Mesenteric fat pad (tissue), 1 donor: Measurements from ENCODE around the gene RGS12. TPM values are rescaled to one million over a fixed set of nuclear protein-coding genes. Genes with fewer than 3 reads are reported as not detected.

Source experiments
- DNase-seq: peaks from one replicate; pipeline ENCODE4 v3.0.0-alpha.2; 2020; ENCODE audit warnings: low spot score
- long read RNA-seq: library from polyadenylated mRNA; unstranded; transcript quantifications from one replicate; pipeline ENCODE4 v2.0.0, GENCODE V29; 2020
- total RNA-seq: library from RNA; stranded (reverse); fragmentation: NEBNext Ultra II Directional; extraction: Animal tissue kit (Norgen Biotek cat#: 25700); gene quantifications from one replicate; pipeline ENCODE4 v1.2.1, GENCODE V29; 2021
- donor health status: DM: yes; HTN: yes; CAD: no.

Gene RGS12, protein sequence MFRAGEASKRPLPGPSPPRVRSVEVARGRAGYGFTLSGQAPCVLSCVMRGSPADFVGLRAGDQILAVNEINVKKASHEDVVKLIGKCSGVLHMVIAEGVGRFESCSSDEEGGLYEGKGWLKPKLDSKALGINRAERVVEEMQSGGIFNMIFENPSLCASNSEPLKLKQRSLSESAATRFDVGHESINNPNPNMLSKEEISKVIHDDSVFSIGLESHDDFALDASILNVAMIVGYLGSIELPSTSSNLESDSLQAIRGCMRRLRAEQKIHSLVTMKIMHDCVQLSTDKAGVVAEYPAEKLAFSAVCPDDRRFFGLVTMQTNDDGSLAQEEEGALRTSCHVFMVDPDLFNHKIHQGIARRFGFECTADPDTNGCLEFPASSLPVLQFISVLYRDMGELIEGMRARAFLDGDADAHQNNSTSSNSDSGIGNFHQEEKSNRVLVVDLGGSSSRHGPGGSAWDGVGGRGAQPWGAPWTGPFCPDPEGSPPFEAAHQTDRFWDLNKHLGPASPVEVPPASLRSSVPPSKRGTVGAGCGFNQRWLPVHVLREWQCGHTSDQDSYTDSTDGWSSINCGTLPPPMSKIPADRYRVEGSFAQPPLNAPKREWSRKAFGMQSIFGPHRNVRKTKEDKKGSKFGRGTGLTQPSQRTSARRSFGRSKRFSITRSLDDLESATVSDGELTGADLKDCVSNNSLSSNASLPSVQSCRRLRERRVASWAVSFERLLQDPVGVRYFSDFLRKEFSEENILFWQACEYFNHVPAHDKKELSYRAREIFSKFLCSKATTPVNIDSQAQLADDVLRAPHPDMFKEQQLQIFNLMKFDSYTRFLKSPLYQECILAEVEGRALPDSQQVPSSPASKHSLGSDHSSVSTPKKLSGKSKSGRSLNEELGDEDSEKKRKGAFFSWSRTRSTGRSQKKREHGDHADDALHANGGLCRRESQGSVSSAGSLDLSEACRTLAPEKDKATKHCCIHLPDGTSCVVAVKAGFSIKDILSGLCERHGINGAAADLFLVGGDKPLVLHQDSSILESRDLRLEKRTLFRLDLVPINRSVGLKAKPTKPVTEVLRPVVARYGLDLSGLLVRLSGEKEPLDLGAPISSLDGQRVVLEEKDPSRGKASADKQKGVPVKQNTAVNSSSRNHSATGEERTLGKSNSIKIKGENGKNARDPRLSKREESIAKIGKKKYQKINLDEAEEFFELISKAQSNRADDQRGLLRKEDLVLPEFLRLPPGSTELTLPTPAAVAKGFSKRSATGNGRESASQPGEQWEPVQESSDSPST (N-terminal part only)
- total RNA-seq, result 26.3 TPM
- long read RNA-seq, partial matches to known transcripts, result 18 of 41 reads
- long read RNA-seq, other reads (novel, unspliced or antisense), result 22 of 41 reads

DNA sequence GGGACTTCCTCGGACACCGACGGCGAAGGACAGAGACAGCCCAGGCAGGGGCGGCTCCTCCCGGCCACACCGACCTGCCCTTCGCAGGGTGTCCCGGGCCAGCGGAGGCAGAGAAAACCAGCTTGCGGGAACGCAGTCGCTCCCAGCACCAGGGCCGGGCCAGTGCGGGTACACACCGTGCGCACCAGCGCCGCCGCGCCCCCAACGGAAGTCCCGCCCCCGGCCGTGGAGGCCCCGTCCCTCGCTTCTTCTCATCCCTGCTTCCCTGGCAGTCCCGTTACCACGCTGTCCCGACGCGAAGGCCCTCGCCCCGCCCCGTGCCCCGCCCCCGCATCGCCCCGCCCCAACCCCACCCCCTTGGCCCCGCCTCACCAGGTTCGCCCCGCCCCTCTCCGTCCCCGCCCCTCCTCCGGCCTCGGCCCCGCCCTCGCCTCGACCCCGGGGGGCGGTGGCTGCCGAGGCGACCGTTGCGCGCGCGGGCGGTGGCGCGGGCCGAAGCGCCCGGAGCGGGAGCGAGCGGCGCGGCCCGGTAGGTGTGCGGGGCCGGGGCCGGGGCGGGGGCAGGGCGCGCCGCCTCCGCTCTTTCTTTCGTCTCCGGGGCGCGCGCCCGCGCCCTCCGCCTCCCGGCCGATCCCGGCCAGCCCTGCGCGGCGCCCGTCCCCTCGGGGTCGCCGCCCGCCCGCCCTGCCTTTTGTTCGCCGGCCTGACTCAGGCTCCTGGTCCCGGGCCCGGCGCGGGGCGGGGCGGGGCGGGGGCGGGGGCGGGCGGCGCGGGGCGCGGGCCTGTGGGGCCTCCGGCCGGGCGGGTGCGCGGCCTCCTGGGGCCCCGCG is at the start of gene RGS12:
RGS12 (plus strand) TSS at position 451 of the 830 bp plus-strand sequence. CDS start 23,150 bp downstream, outside the sequence.
- DNase-seq, result peak; percentile 99

- no peak for DNase-seq
These were observed 49.6 kb upstream of the RGS12 start for GRCh38 chr4:3243136-3243780.

DNA sequence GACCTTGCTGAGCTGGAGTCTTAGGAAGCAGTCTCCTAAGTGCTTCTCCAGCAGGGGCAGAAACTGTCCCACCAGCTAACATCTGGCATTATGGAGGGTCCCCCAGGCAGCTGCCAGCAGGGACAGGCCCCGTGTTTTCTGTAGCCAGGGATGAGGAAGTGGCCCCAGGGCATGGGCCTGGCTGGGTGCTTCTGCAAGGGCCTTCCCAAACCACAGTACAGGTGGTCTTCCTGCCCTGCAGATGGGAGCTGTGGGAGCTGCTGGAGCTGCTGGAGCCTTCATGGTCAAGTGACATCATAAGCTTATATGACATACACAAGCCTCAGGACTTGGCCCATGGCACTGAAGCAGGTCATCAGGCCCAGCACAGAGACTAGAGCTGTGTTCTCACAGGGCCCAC is 48.8 kb upstream of the RGS12 start:
- DNase-seq, result no peak

DNA sequence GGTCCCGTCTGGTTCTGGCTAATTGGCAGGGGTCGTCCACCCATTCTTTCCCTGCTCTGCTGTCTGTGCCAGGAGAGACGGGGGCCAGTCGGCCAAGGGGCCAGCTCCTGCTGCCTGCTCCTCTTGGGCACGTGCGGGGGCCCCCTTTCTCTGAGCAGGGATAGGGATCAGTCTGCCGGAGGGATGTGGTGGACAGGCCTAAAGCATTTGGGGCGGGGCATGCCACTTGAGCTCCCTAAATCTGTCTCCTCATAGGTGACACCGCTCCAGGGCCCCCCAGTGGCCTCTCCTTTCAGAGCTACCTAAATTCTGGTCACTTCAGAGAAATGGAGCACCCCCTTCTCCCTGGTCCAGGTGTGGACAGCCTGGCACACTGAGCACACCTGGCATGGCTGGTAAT is 48.1 kb upstream of the RGS12 start:
- DNase-seq, result no peak

- no peak for DNase-seq
These were observed 47.1 kb upstream of the RGS12 start for GRCh38 chr4:3245676-3246075.

GRCh38 chr4:3246458-3247398 is 46.1 kb upstream of the RGS12 start:
- no peak for DNase-seq

GRCh38 chr4:3247399-3248177 is 45.2 kb upstream of the RGS12 start:
- no peak for DNase-seq

- DNase-seq, result no peak
These were observed 44.7 kb upstream of the RGS12 start for GRCh38 chr4:3248178-3248480.

GRCh38 chr4:3248811-3249661 is 43.8 kb upstream of the RGS12 start, which contains the start of gene MSANTD1:
TSS of gene MSANTD1 (plus strand) at chr4:3249159. CDS start at chr4:3249223, 64 bp downstream.
- DNase-seq, result no peak

- DNase-seq, result no peak
These were observed 42.9 kb upstream of the RGS12 start for GRCh38 chr4:3249711-3250437.

DNA sequence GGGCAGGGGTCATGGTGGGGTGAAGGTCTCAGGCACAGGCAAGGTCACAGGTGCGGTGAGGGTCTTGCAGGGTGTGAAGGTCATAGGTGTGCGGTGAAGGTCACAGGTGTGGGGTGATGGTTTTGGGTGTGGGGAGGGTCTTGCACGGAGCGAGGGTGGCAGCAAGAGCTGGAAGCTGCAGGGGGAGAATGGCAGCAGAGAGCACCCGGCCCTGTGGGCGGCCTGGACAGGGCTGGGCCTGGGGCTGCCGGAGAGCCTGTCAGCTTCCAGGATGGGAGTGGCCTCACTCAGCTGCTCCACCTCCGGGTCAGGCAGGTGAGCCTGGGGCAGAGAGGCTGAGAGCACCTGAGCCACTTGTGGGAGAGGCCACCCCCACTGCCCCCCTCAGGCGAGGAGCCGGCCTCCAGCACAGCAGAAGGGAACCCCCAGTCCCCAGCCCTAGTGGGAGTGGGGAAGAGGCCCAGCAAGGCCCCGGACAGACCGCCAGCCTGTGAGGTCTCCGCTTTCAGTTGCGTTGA is 42.3 kb upstream of the RGS12 start:
- DNase-seq, result no peak

DNA sequence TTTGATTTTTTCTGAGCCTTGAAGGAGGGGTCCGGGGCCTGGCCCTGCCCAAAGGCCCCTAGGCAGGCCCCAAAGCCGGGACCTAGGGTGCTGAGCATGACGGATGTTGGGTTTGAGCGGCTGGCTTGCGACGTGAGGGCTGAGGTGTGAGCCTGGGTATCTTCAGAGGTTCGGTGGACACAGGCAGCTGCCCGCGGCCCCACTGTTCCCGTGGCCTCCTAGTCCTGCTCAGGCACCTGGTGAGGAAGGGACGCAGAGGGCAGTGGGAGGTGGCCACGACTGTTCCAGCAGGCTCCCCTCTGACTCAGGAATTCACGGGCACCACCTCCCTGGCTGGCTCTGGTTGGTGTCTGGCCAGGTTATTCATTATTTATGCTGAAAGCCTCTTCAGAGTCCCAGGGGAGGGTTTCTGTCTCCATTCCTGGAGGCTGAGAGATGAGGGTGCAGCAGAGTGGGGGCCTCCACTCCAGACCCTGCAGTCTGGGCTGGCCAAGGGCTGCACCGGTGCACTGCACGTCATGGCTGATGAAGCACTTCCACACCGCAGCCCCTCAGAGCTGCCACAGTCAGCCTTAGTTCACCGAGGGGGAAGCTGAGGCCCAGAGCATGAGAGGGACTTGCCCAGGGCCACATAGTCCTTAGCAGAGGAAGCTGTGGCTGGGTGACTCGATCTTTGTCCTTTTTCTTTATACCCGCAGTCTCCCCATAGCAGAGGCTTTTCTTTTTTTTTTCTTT is 41.7 kb upstream of the RGS12 start:
- DNase-seq, result no peak

DNA sequence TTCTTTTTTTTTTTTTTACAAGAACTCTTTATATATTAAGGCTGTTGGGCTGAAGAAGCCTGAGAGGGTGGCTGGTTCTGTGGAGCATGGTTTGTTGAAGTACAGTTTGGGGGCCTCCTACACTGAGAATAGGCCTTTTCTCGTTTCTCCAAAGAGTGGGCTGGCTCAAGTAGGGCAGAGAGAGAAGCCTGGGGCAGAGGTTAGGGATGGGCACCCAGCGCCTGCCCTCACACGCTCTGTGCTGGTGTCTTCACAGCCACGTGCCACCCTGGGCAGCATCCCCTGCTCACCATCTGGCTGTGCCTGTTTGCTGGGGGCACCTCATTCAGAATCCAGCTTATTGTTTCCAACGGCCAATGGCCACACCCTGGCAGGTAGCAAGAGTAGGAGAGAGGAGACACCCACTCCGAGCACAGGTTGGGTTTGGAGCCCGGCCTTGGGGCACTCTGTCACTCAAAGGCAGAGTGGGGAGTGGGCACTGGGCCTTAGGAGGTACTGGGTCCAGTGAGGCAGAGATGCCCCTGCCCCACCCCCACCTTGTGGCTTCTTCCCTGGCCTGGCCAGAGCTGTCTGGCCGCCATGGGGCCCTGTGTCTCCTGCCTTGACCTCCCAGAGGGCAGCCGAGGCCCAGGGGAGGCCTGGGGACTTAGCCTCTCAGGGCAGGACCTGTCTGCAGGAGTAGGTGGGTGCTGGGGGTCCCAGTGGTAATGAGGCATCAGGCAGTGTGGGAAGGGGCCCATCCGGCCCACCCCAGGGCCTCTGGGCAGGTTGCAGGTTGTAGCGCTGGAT is 40.9 kb upstream of the RGS12 start:
- DNase-seq, result peak; percentile 76

GRCh38 chr4:3252480-3252828 is 40.4 kb upstream of the RGS12 start:
- no peak for DNase-seq
